Measurements from ENCODE around the gene CROT. TPM values are rescaled to one million over a fixed set of nuclear protein-coding genes. Genes with fewer than 3 reads are reported as not detected.

The CROT gene
- total RNA-seq, 4 donors from 2014 or later, result 10.9 to 13.1 (median 11.9) TPM

- DNase-seq (ENCODE audit: low spot score in 2 of 2), result no peak
- Histone ChIP-seq H3K36me3 (peaks cover 0 to 56% (median 0%) of the 10 kb centered on the region in 3 donors), H3K4me1 (no peaks in the 10 kb centered on the region), H3K4me3 (no peak overlapping the region), H3K27me3 (no peaks in the 10 kb centered on the region), H3K27ac (no peak overlapping the region), H3K9me3 (peaks cover 0 to 34% (median 3%) of the 10 kb centered on the region in 4 donors)
- WGBS, 2 donors, result 92% methylated on average over 1 of the region's 1 CpG
- TF ChIP-seq POLR2A (IDR thresholded peaks at IDR 0.05) (no peak), EP300 (IDR thresholded peaks at IDR 0.05) (no peak)
Measured at GRCh38 chr7:87322912-87323311, 22.6 kb upstream of the CROT start.

- H3K9me3 ChIP-seq, result peaks cover 0 to 60% (median 10%) of the 10 kb centered on the region in 4 donors
- H3K27me3 ChIP-seq, result no peaks in the 10 kb centered on the region
- H3K4me3 ChIP-seq, result no peak overlapping the region
- H3K36me3 ChIP-seq, result peaks cover 0 to 84% (median 0%) of the 10 kb centered on the region in 3 donors
- no peaks in the 10 kb centered on the region for H3K4me1 ChIP-seq
- no peak for TF ChIP-seq EP300 (IDR thresholded peaks at IDR 0.05)
- no peak for TF ChIP-seq POLR2A (IDR thresholded peaks at IDR 0.05)
- no peak for TF ChIP-seq CTCF (IDR thresholded peaks at IDR 0.05)
- no peak for DNase-seq (ENCODE audit: low spot score in 2 of 2)
- H3K27ac ChIP-seq, result no peak overlapping the region
- 95 to 96% methylated on average over 2 of the region's 2 CpGs for WGBS, 2 donors
Measured at GRCh38 chr7:87325576-87326370, 19.7 kb upstream of the CROT start.

GRCh38 chr7:87328281-87328680 is 17.2 kb upstream of the CROT start:
- Histone ChIP-seq H3K4me3 (no peak overlapping the region), H3K9me3 (peaks cover 0 to 52% (median 10%) of the 10 kb centered on the region in 4 donors), H3K4me1 (no peaks in the 10 kb centered on the region), H3K36me3 (peaks cover 0 to 81% (median 0%) of the 10 kb centered on the region in 3 donors), H3K27me3 (no peaks in the 10 kb centered on the region), H3K27ac (no peak overlapping the region)
- WGBS, 2 donors, result 98% methylated on average over 3 of the region's 3 CpGs
- no peak for TF ChIP-seq CTCF (IDR thresholded peaks at IDR 0.05)
- no peak for TF ChIP-seq EP300 (IDR thresholded peaks at IDR 0.05)
- TF ChIP-seq POLR2A (IDR thresholded peaks at IDR 0.05), result no peak
- DNase-seq (ENCODE audit: low spot score in 2 of 2), result no peak

GRCh38 chr7:87330316-87330715 is 15.1 kb upstream of the CROT start:
- no peak for DNase-seq (ENCODE audit: low spot score in 2 of 2)
- 40 to 53% methylated on average over 3 of the region's 3 CpGs for WGBS, 2 donors
- TF ChIP-seq EP300 (IDR thresholded peaks at IDR 0.05) (no peak), CTCF (IDR thresholded peaks at IDR 0.05) (no peak)
- Histone ChIP-seq H3K27ac (no peak overlapping the region), H3K36me3 (peaks cover 0 to 73% (median 0%) of the 10 kb centered on the region in 3 donors), H3K27me3 (no peaks in the 10 kb centered on the region), H3K9me3 (peaks cover 0 to 52% (median 10%) of the 10 kb centered on the region in 4 donors), H3K4me3 (no peak overlapping the region), H3K4me1 (no peaks in the 10 kb centered on the region)

- H3K36me3 ChIP-seq, result peaks cover 0 to 73% (median 0%) of the 10 kb centered on the region in 3 donors
- H3K4me1 ChIP-seq, result no peaks in the 10 kb centered on the region
- no peak overlapping the region for H3K27ac ChIP-seq
- no peak overlapping the region for H3K4me3 ChIP-seq
- WGBS, 2 donors, result 72 to 82% methylated on average over 2 of the region's 2 CpGs
- no peaks in the 10 kb centered on the region for H3K27me3 ChIP-seq
- TF ChIP-seq CTCF (IDR thresholded peaks at IDR 0.05), result no peak
- TF ChIP-seq EP300 (IDR thresholded peaks at IDR 0.05), result no peak
- no peak for DNase-seq (ENCODE audit: low spot score in 2 of 2)
- peaks cover 0 to 49% (median 10%) of the 10 kb centered on the region in 4 donors for H3K9me3 ChIP-seq
Measured at GRCh38 chr7:87330942-87331341, 14.5 kb upstream of the CROT start.
